22Rv1 (cell line): ENCODE measurements around the gene FAM219A.

Source experiments
- H3K27ac ChIP-seq: fragments of 450-650 bp; 2 replicates; pipeline ENCODE4 v1.5.1; 2017
- ZFX ChIP-seq: fragments of 450-650 bp; IDR thresholded peaks from 2 replicates; pipeline ENCODE4 v1.6.1; 2017; ENCODE audit warnings: antibody characterized with exemption, borderline replicate concordance
- TF ChIP-seq, protein P1 (sequence below): fragments of 450-650 bp; IDR thresholded peaks from 2 replicates; pipeline ENCODE4 v1.5.1; 2017; ENCODE audit warnings: mild to moderate bottlenecking

FAM219A gene

DNA sequence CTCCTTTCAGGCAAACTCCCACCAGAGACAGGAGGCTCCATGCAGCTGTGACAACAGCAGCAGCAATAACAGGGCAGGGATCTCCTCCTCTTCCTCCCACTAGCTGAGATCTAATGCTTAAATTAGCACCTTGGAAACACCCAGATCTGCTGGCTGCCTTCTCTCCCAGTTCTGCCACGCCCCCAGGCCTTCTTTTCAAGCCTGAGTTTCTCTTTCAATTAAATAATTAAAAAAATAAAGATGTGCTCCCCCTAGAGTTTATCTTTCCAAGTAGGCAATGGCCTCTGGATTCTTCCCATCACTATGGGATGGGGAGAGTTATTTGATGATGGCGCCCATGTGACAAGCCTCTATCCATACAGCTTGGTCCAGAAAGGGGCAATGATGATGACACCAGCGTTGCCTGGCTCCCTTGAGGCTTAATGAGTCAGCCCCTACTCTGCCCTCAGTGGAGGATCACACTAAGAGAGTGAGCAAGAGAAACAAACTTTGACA, 3.8 kb downstream of the FAM219A start:
- H3K27ac ChIP-seq = no peak overlapping the region
- TF ChIP-seq, protein P1, sequence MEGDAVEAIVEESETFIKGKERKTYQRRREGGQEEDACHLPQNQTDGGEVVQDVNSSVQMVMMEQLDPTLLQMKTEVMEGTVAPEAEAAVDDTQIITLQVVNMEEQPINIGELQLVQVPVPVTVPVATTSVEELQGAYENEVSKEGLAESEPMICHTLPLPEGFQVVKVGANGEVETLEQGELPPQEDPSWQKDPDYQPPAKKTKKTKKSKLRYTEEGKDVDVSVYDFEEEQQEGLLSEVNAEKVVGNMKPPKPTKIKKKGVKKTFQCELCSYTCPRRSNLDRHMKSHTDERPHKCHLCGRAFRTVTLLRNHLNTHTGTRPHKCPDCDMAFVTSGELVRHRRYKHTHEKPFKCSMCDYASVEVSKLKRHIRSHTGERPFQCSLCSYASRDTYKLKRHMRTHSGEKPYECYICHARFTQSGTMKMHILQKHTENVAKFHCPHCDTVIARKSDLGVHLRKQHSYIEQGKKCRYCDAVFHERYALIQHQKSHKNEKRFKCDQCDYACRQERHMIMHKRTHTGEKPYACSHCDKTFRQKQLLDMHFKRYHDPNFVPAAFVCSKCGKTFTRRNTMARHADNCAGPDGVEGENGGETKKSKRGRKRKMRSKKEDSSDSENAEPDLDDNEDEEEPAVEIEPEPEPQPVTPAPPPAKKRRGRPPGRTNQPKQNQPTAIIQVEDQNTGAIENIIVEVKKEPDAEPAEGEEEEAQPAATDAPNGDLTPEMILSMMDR = peak; percentile 26
- no peak for TF ChIP-seq ZFX

DNA sequence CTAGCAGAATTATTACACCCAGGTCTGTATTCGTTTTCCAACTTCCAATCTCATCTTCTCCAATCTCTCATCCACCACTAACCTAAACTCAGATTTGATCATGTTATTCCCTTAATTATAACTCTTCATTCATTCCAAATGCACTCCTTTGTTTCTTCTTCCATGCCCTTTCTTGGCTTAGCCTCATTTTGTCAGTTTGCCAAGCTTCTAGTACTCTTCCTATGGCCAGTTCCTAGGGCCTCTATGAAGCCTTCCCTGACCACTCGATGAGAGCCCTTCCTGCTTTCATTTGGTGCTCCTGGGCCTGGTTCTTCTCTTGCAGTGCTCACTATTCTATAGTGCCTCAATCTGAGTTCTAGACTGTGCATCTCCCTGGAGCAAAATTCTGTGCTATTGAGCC, 5.8 kb downstream of the FAM219A start:
- TF ChIP-seq, protein P1 = no peak
- TF ChIP-seq ZFX = no peak
- no peak overlapping the region for H3K27ac ChIP-seq

DNA sequence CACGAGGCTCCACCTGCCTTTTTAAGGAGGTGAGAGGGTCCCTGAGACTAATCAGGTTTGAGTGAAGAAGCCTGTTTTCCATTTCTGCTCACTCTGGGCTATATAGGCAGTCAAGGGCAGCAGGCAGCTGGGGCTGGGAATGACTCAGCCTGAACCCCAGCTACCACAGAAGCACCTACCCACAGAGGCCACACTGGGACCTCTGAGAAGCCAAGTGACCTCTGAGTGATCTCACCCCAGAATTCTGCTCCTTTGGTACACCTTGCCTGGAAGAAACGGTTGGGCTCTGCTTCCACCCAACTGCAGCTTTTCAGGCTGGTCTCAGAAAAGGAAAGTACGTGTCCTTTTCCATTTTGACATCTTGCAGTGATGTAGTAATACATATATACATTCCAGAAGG, 6.8 kb downstream of the FAM219A start:
- no peak overlapping the region for H3K27ac ChIP-seq
- TF ChIP-seq, protein P1 = no peak
- no peak for TF ChIP-seq ZFX

DNA sequence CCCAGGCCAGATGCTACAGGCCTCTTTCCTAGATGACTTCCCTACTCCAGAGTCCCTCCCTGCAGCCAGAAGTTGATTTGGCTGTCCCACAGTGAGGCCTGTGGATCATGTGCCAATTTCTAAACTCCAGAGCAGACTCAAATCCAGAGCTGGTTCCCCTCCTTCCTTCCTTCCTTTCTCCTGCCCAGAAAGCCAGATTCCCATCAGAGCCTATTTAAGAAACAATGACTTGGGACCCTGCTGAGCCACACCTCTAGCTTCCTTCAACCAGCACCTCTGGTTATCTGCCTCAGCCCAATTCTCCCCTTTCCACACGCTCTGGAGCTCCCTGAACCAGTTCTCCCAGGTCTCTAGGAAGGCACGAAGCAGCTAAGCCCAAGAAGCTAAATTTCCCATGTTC, 7.2 kb downstream of the FAM219A start:
- no peak overlapping the region for H3K27ac ChIP-seq
- TF ChIP-seq, protein P1 = no peak
- TF ChIP-seq ZFX = no peak

DNA sequence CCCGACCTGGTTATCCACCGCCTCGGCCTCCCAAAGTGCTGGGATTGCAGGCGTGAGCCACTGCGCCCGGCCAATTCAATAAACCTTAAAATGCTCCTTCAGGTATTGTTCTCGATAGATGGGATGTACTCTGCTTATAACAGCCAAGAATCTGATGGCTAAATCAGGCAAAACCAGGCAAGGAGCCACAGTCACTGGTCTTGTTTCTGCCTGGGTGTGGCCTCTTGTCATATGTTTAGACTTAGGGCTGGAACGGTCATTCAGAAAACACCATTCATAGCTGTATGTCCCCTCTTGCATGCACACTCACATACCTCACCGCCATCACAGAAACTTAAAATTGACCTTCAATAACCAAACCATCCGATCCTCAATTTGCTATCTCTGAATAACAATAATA, 7.7 kb downstream of the FAM219A start:
- TF ChIP-seq ZFX = no peak
- TF ChIP-seq, protein P1 = no peak
- H3K27ac ChIP-seq = no peak overlapping the region

DNA sequence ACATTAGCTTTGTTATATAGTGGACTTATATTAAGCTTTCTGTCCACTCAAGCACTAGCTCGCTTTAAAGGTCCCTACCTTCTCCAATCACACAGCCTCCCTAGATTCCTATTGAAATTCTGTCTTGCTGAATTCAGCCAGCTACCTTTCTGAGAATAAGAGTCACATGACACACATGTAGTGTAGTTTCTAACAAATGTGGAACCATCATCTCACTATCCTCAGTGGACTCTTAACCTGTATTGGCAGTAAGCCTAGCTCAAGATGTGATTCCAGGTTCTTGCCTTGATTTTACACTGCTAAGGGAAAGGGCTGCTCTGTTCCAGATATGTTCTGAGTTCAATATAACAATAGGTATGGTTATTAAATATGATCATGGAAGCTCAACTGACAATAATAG, 11.4 kb downstream of the FAM219A start:
- H3K27ac ChIP-seq = no peak overlapping the region
- no peak for TF ChIP-seq ZFX

DNA sequence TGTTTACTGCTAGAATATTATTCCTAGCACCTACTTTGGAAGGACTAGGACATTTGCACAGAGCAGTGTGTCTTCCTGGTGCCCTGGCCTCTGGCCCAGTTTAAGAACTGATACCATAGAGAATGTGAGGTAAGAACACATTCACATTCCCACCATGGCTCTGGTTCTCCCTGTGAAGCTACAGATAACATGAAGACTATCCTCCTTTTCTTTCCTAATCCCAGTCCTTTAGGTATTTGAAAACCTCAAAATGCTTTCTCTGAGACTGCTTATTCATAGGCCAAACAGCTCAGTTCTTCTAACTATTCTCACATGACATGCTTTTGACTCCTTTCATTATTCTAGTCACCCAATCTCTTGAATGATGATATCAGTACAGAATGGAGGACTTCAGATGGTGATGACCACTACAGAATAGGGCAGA, 11.9 kb downstream of the FAM219A start:
- no peak overlapping the region for H3K27ac ChIP-seq
- TF ChIP-seq, protein P1 = no peak

DNA sequence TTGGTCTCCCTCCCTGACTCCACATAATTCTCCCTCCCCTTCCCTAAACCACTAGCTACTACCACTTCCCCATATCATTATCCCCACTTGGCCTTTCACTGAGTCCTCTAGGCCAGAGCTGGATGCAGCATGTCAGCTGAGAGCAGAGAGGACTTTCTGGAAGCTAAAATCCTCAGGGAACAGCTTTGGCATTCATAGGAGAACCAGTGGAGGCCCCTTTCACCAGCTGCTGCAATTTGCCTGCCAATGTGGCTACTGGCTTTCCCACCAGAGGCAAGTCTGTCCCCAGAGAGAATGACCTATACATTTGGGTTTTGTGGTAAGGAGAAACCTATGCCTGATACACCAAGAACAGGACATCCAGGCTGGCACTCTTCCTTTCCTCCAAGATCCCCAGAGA, 14.4 kb downstream of the FAM219A start:
- H3K27ac ChIP-seq = no peak overlapping the region
- no peak for TF ChIP-seq ZFX
- TF ChIP-seq, protein P1 = no peak
